T1000 (cell line): Measurements from ENCODE around the gene CDHR3.
"Not testable (repeated sequence)": the region's sequence is repeated elsewhere in the genome, so short reads cannot be mapped to it uniquely, and the experiment has no call there.

Source experiments
- DNase-seq: peaks from one replicate; lab custom pipeline; 2025; ENCODE audit warnings: mixed read lengths; lab: John Stamatoyannopoulos, UW

CDHR3 gene

GRCh38 chr7:105963038-105963667 is at the start of gene CDHR3:
Gene CDHR3 (plus strand): TSS chr7:105963264. CDS start chr7:105963319, 55 bp downstream.
- DNase-seq: no peak

- no peak for DNase-seq
Observed at GRCh38 chr7:105913947-105914346, 49.1 kb upstream of the CDHR3 start.

- no peak for DNase-seq
Observed at GRCh38 chr7:105916603-105917002, 46.5 kb upstream of the CDHR3 start.

GRCh38 chr7:105917659-105918058 is 45.4 kb upstream of the CDHR3 start:
- DNase-seq: no peak

- DNase-seq: no peak
Observed at GRCh38 chr7:105920766-105921165, 42.3 kb upstream of the CDHR3 start.

- DNase-seq: no peak
Observed at GRCh38 chr7:105924945-105925344, 38.1 kb upstream of the CDHR3 start.

GRCh38 chr7:105926131-105926530 is 36.9 kb upstream of the CDHR3 start:
- DNase-seq: no peak

GRCh38 chr7:105931179-105931578 is 31.9 kb upstream of the CDHR3 start:
- no peak for DNase-seq

- DNase-seq: peak; percentile 12
Observed at GRCh38 chr7:105932835-105933477, 30.1 kb upstream of the CDHR3 start.

GRCh38 chr7:105934572-105935185 is 28.4 kb upstream of the CDHR3 start:
- DNase-seq: no peak

- no peak for DNase-seq
Observed at GRCh38 chr7:105935250-105935649, 27.8 kb upstream of the CDHR3 start.

- no peak for DNase-seq
Observed at GRCh38 chr7:105937411-105937810, 25.7 kb upstream of the CDHR3 start.

- DNase-seq: no peak
Observed at GRCh38 chr7:105940109-105940508, 23.0 kb upstream of the CDHR3 start.

- no peak for DNase-seq
Observed at GRCh38 chr7:105941596-105941995, 21.5 kb upstream of the CDHR3 start.

GRCh38 chr7:105943486-105943885 is 19.6 kb upstream of the CDHR3 start:
- DNase-seq: no peak

GRCh38 chr7:105945848-105946247 is 17.2 kb upstream of the CDHR3 start:
- DNase-seq: no peak

GRCh38 chr7:105951597-105951996 is 11.5 kb upstream of the CDHR3 start:
- no peak for DNase-seq

GRCh38 chr7:105952917-105953595 is 10.0 kb upstream of the CDHR3 start:
- no peak for DNase-seq

GRCh38 chr7:105954711-105955110 is 8.4 kb upstream of the CDHR3 start:
- no peak for DNase-seq

GRCh38 chr7:105955651-105956466 is 7.2 kb upstream of the CDHR3 start:
- DNase-seq: not testable (repeated sequence)

- no peak for DNase-seq
Observed at GRCh38 chr7:105958012-105958411, 5.1 kb upstream of the CDHR3 start.

GRCh38 chr7:105962353-105962752 is 711 bp upstream of the CDHR3 start:
- no peak for DNase-seq
